Smooth muscle cell (in vitro differentiated cells): ENCODE measurements around the gene NEURL1. TPM values are rescaled to one million over a fixed set of nuclear protein-coding genes. Genes with fewer than 3 reads are reported as not detected.

Source experiments
- DNase-seq: peaks from one replicate; lab custom pipeline; 2025; ENCODE audit not compliant: unreplicated experiment; lab: John Stamatoyannopoulos, UW
- H2AFZ ChIP-seq: fragments of 200-600 bp; sonication (generic); 2 replicates; pipeline ENCODE4 v1.6.0; 2016; ENCODE audit warnings: antibody characterized with exemption, low read depth, mild to moderate bottlenecking
- H3F3A ChIP-seq: fragments of 200-600 bp; sonication (generic); 2 replicates; pipeline ENCODE4 v1.6.0; 2017; ENCODE audit warnings: antibody characterized with exemption, low read depth
- H3K27ac ChIP-seq: fragments of 200-600 bp; sonication (generic); 2 replicates; pipeline ENCODE4 v1.5.1; 2016; ENCODE audit warnings: low read depth, mild to moderate bottlenecking
- H3K27me3 ChIP-seq: fragments of 200-600 bp; sonication (generic); 2 replicates; pipeline ENCODE4 v1.6.1; 2016; ENCODE audit warnings: low read depth, mild to moderate bottlenecking
- H3K36me3 ChIP-seq: fragments of 200-600 bp; sonication (generic); 2 replicates; pipeline ENCODE4 v1.5.1; 2016; ENCODE audit warnings: low read depth
- H3K4me1 ChIP-seq: fragments of 200-600 bp; sonication (generic); 2 replicates; pipeline ENCODE4 v1.5.1; 2016; ENCODE audit warnings: low read depth
- H3K4me2 ChIP-seq: fragments of 200-600 bp; sonication (generic); 2 replicates; pipeline ENCODE4 v1.6.0; 2016; ENCODE audit warnings: mild to moderate bottlenecking
- H3K4me3 ChIP-seq: fragments of 200-600 bp; sonication (generic); 2 replicates; pipeline ENCODE4 v1.5.1; 2016; ENCODE audit warnings: mild to moderate bottlenecking
- H3K79me2 ChIP-seq: fragments of 200-600 bp; sonication (generic); 2 replicates; pipeline ENCODE4 v1.6.0; 2016; ENCODE audit warnings: low read depth, mild to moderate bottlenecking
- H3K9ac ChIP-seq: fragments of 200-600 bp; sonication (generic); 2 replicates; pipeline ENCODE4 v1.6.0; 2016; ENCODE audit warnings: low read depth
- H3K9me3 ChIP-seq: fragments of 200-600 bp; sonication (generic); replicated peaks from 2 replicates; pipeline ENCODE4 v1.5.1; 2016; ENCODE audit warnings: low read depth
- H4K20me1 ChIP-seq: fragments of 200-600 bp; sonication (generic); 2 replicates; pipeline ENCODE4 v1.6.0; 2016; ENCODE audit warnings: low read depth
- CTCF ChIP-seq: fragments of 200-600 bp; sonication (generic); IDR thresholded peaks from 2 replicates; pipeline ENCODE4 v1.5.1; 2017; ENCODE audit warnings: borderline replicate concordance, mild to moderate bottlenecking, antibody characterized with exemption; ENCODE audit not compliant: insufficient read depth, poor library complexity, severe bottlenecking
- WGBS: methylation state at CpG from one replicate; pipeline ENCODE4 v1.1.7; 2016; ENCODE audit warnings: low lambda C conversion rate; 5-methylcytosine and 5-hydroxymethylcytosine counted together
- polyA plus RNA-seq: library from polyadenylated mRNA; unstranded; fragments of >200 nt; fragmentation: Nextera tagmentation; extraction: Ambion mirVana; gene quantifications from 2 replicates; pipeline ENCODE4 v1.2.1, GENCODE V29; 2016
- total RNA-seq: library from RNA; depleted of rRNA; stranded (reverse); fragments of >200 nt; gene quantifications from 2 replicates; pipeline ENCODE4 v1.2.3, GENCODE V29; 2014

The NEURL1 gene
- total and polyA plus RNA-seq, 2 experiments from 2014 or later = 0.04 to 0.91 TPM

- H3K4me1 ChIP-seq = no peaks in the 10 kb centered on the region
- TF ChIP-seq CTCF = no peak
- WGBS = 93% methylated on average over 10 of the region's 10 CpGs
- no peak overlapping the region for H3K4me2 ChIP-seq
- no peak overlapping the region for H3K4me3 ChIP-seq
- H3K27me3 ChIP-seq = peaks cover 10% of the 10 kb centered on the region
- H3K9ac ChIP-seq = no peak overlapping the region
- no peaks in the 10 kb centered on the region for H4K20me1 ChIP-seq
- H2AFZ ChIP-seq = no peak overlapping the region
- no peak for DNase-seq
- no peak overlapping the region for H3K27ac ChIP-seq
- H3K9me3 ChIP-seq = no peaks in the 10 kb centered on the region
- H3F3A ChIP-seq = no peaks in the 10 kb centered on the region
- no peaks in the 10 kb centered on the region for H3K36me3 ChIP-seq
- H3K79me2 ChIP-seq = no peaks in the 10 kb centered on the region
Observed at GRCh38 chr10:103510791-103511752, 17.6 kb downstream of the NEURL1 start.

GRCh38 chr10:103512166-103512565 is 18.7 kb downstream of the NEURL1 start:
- H3K27me3 ChIP-seq = peaks cover 10% of the 10 kb centered on the region
- no peak overlapping the region for H3K4me2 ChIP-seq
- H3K4me1 ChIP-seq = no peaks in the 10 kb centered on the region
- no peak overlapping the region for H3K27ac ChIP-seq
- no peak overlapping the region for H2AFZ ChIP-seq
- H3K9ac ChIP-seq = no peak overlapping the region
- no peak for DNase-seq
- H3K79me2 ChIP-seq = no peaks in the 10 kb centered on the region
- H4K20me1 ChIP-seq = no peaks in the 10 kb centered on the region
- no peak for TF ChIP-seq CTCF
- H3K4me3 ChIP-seq = no peak overlapping the region
- H3K36me3 ChIP-seq = no peaks in the 10 kb centered on the region
- H3F3A ChIP-seq = no peaks in the 10 kb centered on the region
- no peaks in the 10 kb centered on the region for H3K9me3 ChIP-seq

- H4K20me1 ChIP-seq = no peaks in the 10 kb centered on the region
- no peak for DNase-seq
- H3K79me2 ChIP-seq = no peaks in the 10 kb centered on the region
- H3K9me3 ChIP-seq = no peaks in the 10 kb centered on the region
- H3K4me2 ChIP-seq = peak overlapping the region; percentile 24
- H3K36me3 ChIP-seq = no peaks in the 10 kb centered on the region
- WGBS = 67% methylated on average over 11 of the region's 13 CpGs
- H3K27ac ChIP-seq = no peak overlapping the region
- H3F3A ChIP-seq = no peaks in the 10 kb centered on the region
- no peak overlapping the region for H3K4me3 ChIP-seq
- peaks cover 8% of the 10 kb centered on the region for H3K27me3 ChIP-seq
- TF ChIP-seq CTCF = no peak
- no peak overlapping the region for H3K9ac ChIP-seq
- peak overlapping the region; percentile 61 for H2AFZ ChIP-seq
- H3K4me1 ChIP-seq = no peaks in the 10 kb centered on the region
Observed at GRCh38 chr10:103512591-103513379, 19.3 kb downstream of the NEURL1 start.
